SK-N-SH treated with all-trans-retinoic acid at 6 μM for 48 hours (cell line): ENCODE results near the gene HBS1L.
A peak's percentile ranks its signal among the peaks of the same experiment; 100 is the strongest.

Source experiments
- ATAC-seq: fragments of 200-7000 bp; cut with Tn5 transposase; 3 replicates; pipeline ENCODE4 v1.9.1; 2020; ENCODE audit warnings: mild to moderate bottlenecking, moderate library complexity
- ARNTL ChIP-seq: fragments of 450-650 bp; formaldehyde crosslinking; IDR thresholded peaks from 2 replicates; pipeline ENCODE4 v1.5.0; 2020; ENCODE audit warnings: low read depth, mild to moderate bottlenecking, moderate library complexity, borderline replicate concordance
- CREB5 ChIP-seq: fragments of 250-450 bp; sonication (Bioruptor Pico); IDR thresholded peaks from 2 replicates; pipeline ENCODE4 v1.5.1; 2020; ENCODE audit warnings: low read depth, mild to moderate bottlenecking, moderate library complexity
- CSDC2 ChIP-seq: fragments of 250-450 bp; sonication (Bioruptor Pico); IDR thresholded peaks from 2 replicates; pipeline ENCODE4 v1.5.0; 2020; ENCODE audit warnings: mild to moderate bottlenecking, moderate library complexity
- CSRNP3 ChIP-seq: fragments of 250-450 bp; sonication (Bioruptor Pico); IDR thresholded peaks from 2 replicates; pipeline ENCODE4 v1.5.1; 2021; ENCODE audit warnings: mild to moderate bottlenecking, moderate library complexity
- ESRRG ChIP-seq: fragments of 250-450 bp; sonication (Bioruptor Pico); IDR thresholded peaks from 2 replicates; pipeline ENCODE4 v1.6.1; 2021; ENCODE audit warnings: mild to moderate bottlenecking
- GLIS3 ChIP-seq: fragments of 250-450 bp; sonication (Bioruptor Pico); IDR thresholded peaks from 2 replicates; pipeline ENCODE4 v1.5.0; 2020; ENCODE audit warnings: mild to moderate bottlenecking, moderate library complexity
- ISL1 ChIP-seq: fragments of 250-450 bp; sonication (Bioruptor Pico); IDR thresholded peaks from 2 replicates; pipeline ENCODE4 v2.1.2; 2022; ENCODE audit warnings: mild to moderate bottlenecking, moderate library complexity
- OSR1 ChIP-seq: fragments of 250-450 bp; sonication (Bioruptor Pico); IDR thresholded peaks from 2 replicates; pipeline ENCODE4 v1.8.0; 2022; ENCODE audit warnings: moderate library complexity, mild to moderate bottlenecking, inconsistent platforms
- PATZ1 ChIP-seq: fragments of 250-450 bp; sonication (Bioruptor Pico); IDR thresholded peaks from 2 replicates; pipeline ENCODE4 v1.8.0; 2020; ENCODE audit warnings: mild to moderate bottlenecking, moderate library complexity, borderline replicate concordance
- PPARA ChIP-seq: fragments of 250-450 bp; sonication (Bioruptor Pico); IDR thresholded peaks from 2 replicates; pipeline ENCODE4 v1.5.0; 2020; ENCODE audit warnings: mild to moderate bottlenecking, borderline replicate concordance
- RARB ChIP-seq: fragments of 250-450 bp; sonication (Bioruptor Pico); IDR thresholded peaks from 2 replicates; pipeline ENCODE4 v1.8.0; 2021; ENCODE audit warnings: mild to moderate bottlenecking, moderate library complexity
- TCF4 ChIP-seq: fragments of 250-450 bp; sonication (Bioruptor Pico); IDR thresholded peaks from 2 replicates; pipeline ENCODE4 v1.8.0; 2021; ENCODE audit warnings: mild to moderate bottlenecking, moderate library complexity, borderline replicate concordance
- TOX ChIP-seq: fragments of 250-450 bp; sonication (Bioruptor Pico); IDR thresholded peaks from 2 replicates; pipeline ENCODE4 v1.8.0; 2021; ENCODE audit warnings: mild to moderate bottlenecking, moderate library complexity, borderline replicate concordance
- TSHZ2 ChIP-seq: fragments of 250-450 bp; sonication (Bioruptor Pico); IDR thresholded peaks from 2 replicates; pipeline ENCODE4 v1.5.0; 2020; ENCODE audit warnings: mild to moderate bottlenecking, moderate library complexity
- ZC3H10 ChIP-seq: fragments of 250-450 bp; sonication (Bioruptor Pico); IDR thresholded peaks from 2 replicates; pipeline ENCODE4 v1.5.1; 2021; ENCODE audit warnings: mild to moderate bottlenecking, moderate library complexity
- ZFP3 ChIP-seq: fragments of 250-450 bp; sonication (Bioruptor Pico); IDR thresholded peaks from 2 replicates; pipeline ENCODE4 v1.5.0; 2020; ENCODE audit warnings: mild to moderate bottlenecking, moderate library complexity
- ZFP30 ChIP-seq: fragments of 450-650 bp; formaldehyde crosslinking; IDR thresholded peaks from 2 replicates; pipeline ENCODE4 v1.5.0; 2022; ENCODE audit warnings: mild to moderate bottlenecking, moderate library complexity
- ZNF565 ChIP-seq: fragments of 450-650 bp; formaldehyde crosslinking; conservative IDR thresholded peaks from 2 replicates; pipeline ENCODE4 v1.5.0; 2020; ENCODE audit warnings: low read depth, mild to moderate bottlenecking, moderate library complexity
- ZNF70 ChIP-seq: fragments of 450-650 bp; formaldehyde crosslinking; IDR thresholded peaks from 2 replicates; pipeline ENCODE4 v1.5.0; 2020; ENCODE audit warnings: mild to moderate bottlenecking, moderate library complexity
- ZNF8 ChIP-seq: fragments of 450-650 bp; formaldehyde crosslinking; IDR thresholded peaks from 2 replicates; pipeline ENCODE4 v1.5.0; 2020; ENCODE audit warnings: mild to moderate bottlenecking, moderate library complexity

HBS1L gene

GRCh38 chr6:135088818-135089809 lies 34.5 kb upstream of the HBS1L start:
- TF ChIP-seq ZNF565 (CRISPR knock-in tag) (no peak), TCF4 (CRISPR knock-in tag) (no peak), CREB5 (no peak), ESRRG (CRISPR knock-in tag) (no peak), TSHZ2 (CRISPR knock-in tag) (no peak), OSR1 (no peak), ZFP30 (CRISPR knock-in tag) (no peak), TOX (CRISPR knock-in tag) (no peak), ZFP3 (CRISPR knock-in tag) (no peak), ARNTL (CRISPR knock-in tag) (no peak), ISL1 (CRISPR knock-in tag) (no peak), ZNF70 (CRISPR knock-in tag) (no peak), RARB (CRISPR knock-in tag) (no peak), ZNF8 (no peak), GLIS3 (no peak)
- TF ChIP-seq, all 23 proteins: peak for 0
- peak; percentile 78 for ATAC-seq

GRCh38 chr6:135088281-135088680 lies 33.7 kb upstream of the HBS1L start:
- no peak for TF ChIP-seq PPARA
- no peak for TF ChIP-seq ESRRG (CRISPR knock-in tag)
- TF ChIP-seq ZNF70 (CRISPR knock-in tag), result no peak
- TF ChIP-seq OSR1, result no peak
- no peak for TF ChIP-seq CREB5
- TF ChIP-seq CSRNP3, result no peak
- no peak for TF ChIP-seq PATZ1 (CRISPR knock-in tag)
- no peak for TF ChIP-seq CSDC2 (CRISPR knock-in tag)
- no peak for TF ChIP-seq ZFP3 (CRISPR knock-in tag)
- TF ChIP-seq, all 23 proteins: peak for 0
- ATAC-seq, result no peak

GRCh38 chr6:135087803-135088202 lies 33.2 kb upstream of the HBS1L start:
- no peak for TF ChIP-seq ZFP3 (CRISPR knock-in tag)
- no peak for TF ChIP-seq PPARA
- no peak for TF ChIP-seq ZC3H10 (CRISPR knock-in tag)
- no peak for TF ChIP-seq ZNF8
- TF ChIP-seq GLIS3, result no peak
- TF ChIP-seq OSR1, result no peak
- TF ChIP-seq PATZ1 (CRISPR knock-in tag), result no peak
- TF ChIP-seq RARB (CRISPR knock-in tag), result no peak
- no peak for TF ChIP-seq CREB5
- no peak for TF ChIP-seq ARNTL (CRISPR knock-in tag)
- no peak for TF ChIP-seq TOX (CRISPR knock-in tag)
- no peak for ATAC-seq
